CD4-positive, alpha-beta memory T cell (primary cell): Measurements from ENCODE around the gene LSS. TPM values are rescaled to one million over a fixed set of nuclear protein-coding genes. Genes with fewer than 3 reads are reported as not detected.

Experiments used
- CTCF ChIA-PET: fragments of 350-600 bp; sonication (Branson Sonifier 250); formaldehyde crosslinking; loops from one replicate; lab custom pipeline; 2021; ENCODE audit warnings: inconsistent platforms; ENCODE audit not compliant: partially characterized antibody; lab: Charles Lee
- POLR2A ChIA-PET: fragments of 350-600 bp; sonication (Branson Sonifier 250); formaldehyde crosslinking; loops from one replicate; lab custom pipeline; 2021; ENCODE audit not compliant: partially characterized antibody; lab: Charles Lee
- DNase-seq, 5 donors: peaks; one replicate each; pipeline versions ENCODE4 v3.0.0 to v3.0.0-alpha.2; 2020 to 2022; ENCODE audit warnings: mixed read lengths in 1 of 5
- H3K27ac ChIP-seq: one replicate; pipeline ENCODE4 v1.7.0; 2013; ENCODE audit warnings: low read depth, low read length
- H3K27me3 ChIP-seq: 2 replicates; pipeline ENCODE4 v1.7.0; 2013; ENCODE audit warnings: mild to moderate bottlenecking, low read length, moderate library complexity; ENCODE audit not compliant: insufficient read depth
- H3K36me3 ChIP-seq: 2 replicates; pipeline ENCODE4 v1.7.0; 2013; ENCODE audit warnings: mild to moderate bottlenecking, low read length, moderate library complexity; ENCODE audit not compliant: insufficient read depth
- H3K4me1 ChIP-seq: 2 replicates; pipeline ENCODE4 v1.7.0; 2013; ENCODE audit warnings: mild to moderate bottlenecking, low read length, moderate library complexity; ENCODE audit not compliant: insufficient read depth
- H3K4me3 ChIP-seq, 2 donors: one replicate each; pipeline ENCODE4 v1.7.0; 2013; ENCODE audit warnings: low read length in 2 of 2, mild to moderate bottlenecking in 1 of 2
- H3K9me3 ChIP-seq, 2 donors: one replicate each; pipeline ENCODE4 v1.7.0; 2013; ENCODE audit warnings: low read length in 2 of 2, control low read depth in 1 of 2; ENCODE audit not compliant: control insufficient read depth in 1 of 2
- H3K27ac Mint-ChIP-seq, 7 donors: one replicate each; pipeline ENCODE4 v1.8.0; 2020 to 2021; ENCODE audit warnings: mixed read lengths in 7 of 7, mild to moderate bottlenecking in 6 of 7, inconsistent platforms in 3 of 7, moderate library complexity in 3 of 7
- H3K27me3 Mint-ChIP-seq, 2 donors: one replicate each; pipeline ENCODE4 v1.8.0; 2020 to 2021; ENCODE audit warnings: mixed read lengths in 2 of 2
- H3K36me3 Mint-ChIP-seq, 2 donors: one replicate each; pipeline ENCODE4 v1.8.0; 2020 to 2021; ENCODE audit warnings: mixed read lengths in 2 of 2, inconsistent platforms in 1 of 2, mild to moderate bottlenecking in 1 of 2
- H3K4me1 Mint-ChIP-seq, 4 donors: one replicate each; pipeline ENCODE4 v1.8.0; 2020 to 2021; ENCODE audit warnings: mixed read lengths in 4 of 4, mild to moderate bottlenecking in 1 of 4
- H3K4me3 Mint-ChIP-seq, 8 donors: one replicate each; pipeline ENCODE4 v1.8.0; 2020 to 2021; ENCODE audit warnings: mixed read lengths in 8 of 8, mild to moderate bottlenecking in 7 of 8, moderate library complexity in 6 of 8, inconsistent platforms in 3 of 8
- H3K9me3 Mint-ChIP-seq, 8 donors: one replicate each; pipeline ENCODE4 v1.8.0; 2020 to 2021; ENCODE audit warnings: mixed read lengths in 8 of 8, mild to moderate bottlenecking in 5 of 8, inconsistent platforms in 3 of 8, moderate library complexity in 1 of 8
- intact Hi-C: fragments of 100-400 bp; cut with micrococcal nuclease; formaldehyde crosslinking; loops from one replicate; pipeline ENCODE4 v1.15.1; 2023
- polyA plus RNA-seq, 2 donors: library from polyadenylated mRNA; unstranded; fragments of 300-500 nt; fragmentation: Illumina TruSeq; gene quantifications; one replicate each; pipeline ENCODE4 v1.2.3, GENCODE V29; 2021
- total RNA-seq, 2 experiments: library from RNA; stranded (reverse); gene quantifications; one replicate each; pipeline ENCODE4 v1.2.3, GENCODE V29; 2021

Gene LSS
- total and polyA plus RNA-seq, 4 experiments from 2014 or later: 15.3 to 54.5 (median 35.1) TPM

DNA sequence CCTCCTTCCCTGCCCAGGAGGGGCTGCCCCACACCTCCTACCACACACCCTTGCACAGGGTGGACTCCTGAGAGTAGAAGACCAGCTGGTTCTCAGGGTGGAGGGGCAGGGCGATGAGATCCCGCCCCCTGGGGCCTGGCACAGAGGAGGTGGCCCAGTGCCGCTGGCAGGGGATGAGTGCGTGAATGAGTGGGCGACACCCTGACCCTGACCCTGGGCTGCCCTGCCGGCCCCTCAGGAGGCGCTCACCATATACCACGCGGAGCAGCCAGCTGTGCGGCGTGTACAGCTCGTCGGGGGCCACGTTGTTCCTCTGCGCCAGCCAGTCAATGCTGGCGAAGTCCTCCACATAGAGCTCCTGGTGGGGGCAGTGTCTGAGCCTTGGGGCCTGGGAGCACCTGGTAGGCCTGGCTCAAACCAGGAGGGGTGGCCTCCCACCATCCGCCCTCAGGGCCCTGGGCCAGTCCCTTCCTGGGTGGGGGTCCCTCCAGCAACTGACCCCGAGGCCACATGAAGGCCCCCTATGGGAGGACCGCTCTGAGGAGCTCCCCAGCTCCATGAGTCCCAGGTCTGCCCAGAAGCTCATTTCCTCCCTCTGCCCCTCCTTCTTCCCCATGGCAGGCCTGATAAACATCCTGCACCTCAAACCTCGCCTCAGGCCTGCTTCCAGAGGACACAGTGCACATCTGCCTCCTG, 13.0 kb downstream of the LSS start:
- no peaks in the 10 kb centered on the region for H3K27me3 ChIP-seq
- no peak overlapping the region for H3K4me3 Mint-ChIP-seq
- intact Hi-C loops: no loop called here
- H3K27me3 Mint-ChIP-seq: no peaks in the 10 kb centered on the region
- no peak for DNase-seq
- H3K36me3 Mint-ChIP-seq: peaks cover 5 to 19% of the 10 kb centered on the region in 2 donors
- H3K9me3 ChIP-seq: no peaks in the 10 kb centered on the region
- no peak overlapping the region for H3K27ac Mint-ChIP-seq
- peaks cover 0 to 3% (median 0%) of the 10 kb centered on the region in 4 donors for H3K4me1 Mint-ChIP-seq
- H3K4me3 ChIP-seq: no peak overlapping the region
- H3K27ac ChIP-seq: no peak overlapping the region
- H3K36me3 ChIP-seq: no peaks in the 10 kb centered on the region
- CTCF ChIA-PET: no interaction called here
- peaks cover 0 to under 1% (median 0%) of the 10 kb centered on the region in 8 donors for H3K9me3 Mint-ChIP-seq
- POLR2A ChIA-PET: no interaction called here
- no peaks in the 10 kb centered on the region for H3K4me1 ChIP-seq

DNA sequence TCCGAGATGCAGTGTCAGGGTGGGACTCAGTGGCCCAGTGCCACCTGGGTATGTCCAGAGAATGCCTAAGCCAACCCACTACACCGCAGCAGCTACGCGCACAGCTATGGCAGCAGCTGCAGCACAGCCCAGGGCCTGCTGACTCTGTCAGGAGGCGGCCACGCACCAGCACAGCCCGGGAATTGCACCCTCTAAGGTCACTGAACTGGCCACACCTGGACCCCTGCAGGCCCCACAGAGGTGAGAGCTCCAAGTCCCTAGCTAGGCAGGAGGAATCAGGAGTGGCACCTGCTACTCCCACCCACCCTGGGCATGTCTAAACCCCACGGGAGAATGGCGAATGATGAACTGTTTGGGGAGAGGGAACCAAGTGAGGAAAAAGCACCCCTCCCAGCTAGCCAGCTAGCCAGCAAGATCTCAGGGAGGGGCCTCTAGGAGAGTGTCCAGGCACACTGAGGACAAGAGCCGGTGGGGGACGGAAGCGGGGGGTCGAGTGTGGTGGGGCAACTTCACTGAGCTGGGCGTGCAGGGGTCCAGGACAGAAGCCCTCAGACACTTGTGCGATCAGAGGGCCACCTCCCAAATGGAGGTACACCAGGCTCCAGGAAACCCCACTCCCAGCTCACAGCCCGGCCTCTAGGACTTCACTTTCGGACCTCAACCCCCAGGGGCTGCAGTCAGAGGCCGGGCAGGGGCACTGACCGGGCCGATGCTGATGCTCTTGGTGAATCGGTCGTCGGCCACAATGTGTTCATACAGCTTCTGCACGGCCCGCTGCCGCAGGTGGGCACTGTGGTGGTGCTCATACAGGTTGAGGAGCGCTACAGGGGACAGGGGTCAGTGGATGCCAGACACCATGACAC, 13.9 kb downstream of the LSS start:
- intact Hi-C loops: no loop called here
- H3K4me3 Mint-ChIP-seq: no peak overlapping the region
- H3K27ac Mint-ChIP-seq: peak overlapping the region in 1 of 7 donors; percentile 19
- H3K9me3 Mint-ChIP-seq: no peaks in the 10 kb centered on the region
- Histone ChIP-seq H3K27ac (no peak overlapping the region), H3K36me3 (no peaks in the 10 kb centered on the region), H3K4me1 (no peaks in the 10 kb centered on the region), H3K27me3 (no peaks in the 10 kb centered on the region), H3K4me3 (no peak overlapping the region), H3K9me3 (no peaks in the 10 kb centered on the region)
- H3K36me3 Mint-ChIP-seq: peaks cover 0 to 20% of the 10 kb centered on the region in 2 donors
- H3K27me3 Mint-ChIP-seq: no peaks in the 10 kb centered on the region
- ChIA-PET POLR2A (no interaction called here), CTCF (no interaction called here)
- peaks cover 0 to 1% (median 0%) of the 10 kb centered on the region in 4 donors for H3K4me1 Mint-ChIP-seq
- DNase-seq: no peak

- POLR2A ChIA-PET: no interaction called here
- H3K27me3 ChIP-seq: no peaks in the 10 kb centered on the region
- DNase-seq: no peak
- no peaks in the 10 kb centered on the region for H3K36me3 ChIP-seq
- Mint-ChIP-seq H3K27me3 (no peaks in the 10 kb centered on the region), H3K4me3 (no peak overlapping the region), H3K4me1 (no peaks in the 10 kb centered on the region), H3K27ac (peak overlapping the region in 2 of 7 donors; percentile 51 to 78), H3K36me3 (peaks cover 0 to 23% of the 10 kb centered on the region in 2 donors), H3K9me3 (no peaks in the 10 kb centered on the region)
- no peaks in the 10 kb centered on the region for H3K9me3 ChIP-seq
- H3K4me3 ChIP-seq: no peak overlapping the region
- H3K4me1 ChIP-seq: no peaks in the 10 kb centered on the region
- intact Hi-C loops: no loop called here
- H3K27ac ChIP-seq: no peak overlapping the region
- CTCF ChIA-PET: no interaction called here
Measured at GRCh38 chr21:46213620-46214286, 14.8 kb downstream of the LSS start.

GRCh38 chr21:46212721-46213484, 15.7 kb downstream of the LSS start:
- H3K27me3 ChIP-seq: no peaks in the 10 kb centered on the region
- H3K9me3 ChIP-seq: no peaks in the 10 kb centered on the region
- Mint-ChIP-seq H3K27me3 (no peaks in the 10 kb centered on the region), H3K9me3 (no peaks in the 10 kb centered on the region), H3K4me1 (no peaks in the 10 kb centered on the region), H3K36me3 (peaks cover 0 to 29% of the 10 kb centered on the region in 2 donors), H3K4me3 (no peak overlapping the region), H3K27ac (peak overlapping the region in 1 of 7 donors; percentile 64)
- H3K4me1 ChIP-seq: no peaks in the 10 kb centered on the region
- H3K4me3 ChIP-seq: no peak overlapping the region
- ChIA-PET CTCF (no interaction called here), POLR2A (no interaction called here)
- H3K36me3 ChIP-seq: no peaks in the 10 kb centered on the region
- no peak overlapping the region for H3K27ac ChIP-seq
- DNase-seq: no peak
- intact Hi-C loops: no loop called here

DNA sequence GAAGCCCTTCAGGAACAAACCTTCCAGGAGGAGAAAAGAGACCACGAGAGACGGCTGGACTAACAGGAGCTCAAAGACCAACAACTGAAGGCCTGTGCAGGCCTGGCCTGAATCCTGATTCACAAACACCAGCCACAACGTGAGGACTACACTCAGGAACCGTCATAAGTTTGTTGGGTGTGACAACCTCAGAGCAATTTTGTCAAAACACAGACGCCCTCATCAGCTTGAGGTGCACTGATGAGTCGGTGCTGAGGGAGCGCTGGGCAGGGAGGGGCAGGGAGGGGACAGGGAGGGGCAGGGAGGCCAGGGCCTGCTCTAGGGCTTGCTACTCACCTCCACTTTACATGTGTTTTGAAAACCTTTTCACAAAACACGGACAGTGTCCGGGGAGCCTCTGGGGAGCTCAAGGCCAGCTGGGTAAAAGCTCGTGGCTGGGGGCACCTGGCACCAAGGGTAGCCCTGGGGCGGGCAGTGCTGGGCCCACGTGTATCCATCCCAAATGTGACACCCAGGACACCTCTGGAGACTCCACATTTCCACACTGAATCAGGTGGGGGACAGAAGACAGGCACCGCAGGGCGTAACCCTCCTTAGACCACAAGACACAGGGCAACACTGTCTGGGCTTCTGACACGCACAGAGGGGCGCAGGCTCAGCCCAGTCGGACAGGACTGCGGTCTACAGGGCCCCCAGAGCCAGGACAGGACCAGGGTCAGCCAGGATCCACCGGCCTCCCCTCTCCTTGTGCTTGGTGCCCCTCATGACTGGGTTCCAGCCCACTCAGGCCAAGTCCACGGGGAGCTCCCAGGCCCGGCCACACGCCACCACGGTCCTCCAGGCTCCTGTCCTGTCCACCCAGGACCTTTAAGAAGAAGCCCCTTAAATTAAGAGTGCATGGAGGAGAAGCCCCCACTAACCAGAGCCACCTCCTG, 16.5 kb downstream of the LSS start:
- intact Hi-C loops: no loop called here
- peak overlapping the region in 1 of 7 donors; percentile 22 for H3K27ac Mint-ChIP-seq
- no peaks in the 10 kb centered on the region for H3K4me1 ChIP-seq
- H3K9me3 Mint-ChIP-seq: no peaks in the 10 kb centered on the region
- ChIA-PET POLR2A (no interaction called here), CTCF (no interaction called here)
- no peak overlapping the region for H3K4me3 ChIP-seq
- H3K9me3 ChIP-seq: no peaks in the 10 kb centered on the region
- no peak overlapping the region for H3K4me3 Mint-ChIP-seq
- H3K27me3 Mint-ChIP-seq: no peaks in the 10 kb centered on the region
- H3K4me1 Mint-ChIP-seq: no peaks in the 10 kb centered on the region
- H3K27ac ChIP-seq: no peak overlapping the region
- H3K36me3 ChIP-seq: peaks cover 5% of the 10 kb centered on the region
- no peaks in the 10 kb centered on the region for H3K27me3 ChIP-seq
- H3K36me3 Mint-ChIP-seq: peaks cover 0 to 32% of the 10 kb centered on the region in 2 donors
- DNase-seq: no peak

- CTCF ChIA-PET: no interaction called here
Measured at GRCh38 chr21:46211376-46211775, 17.2 kb downstream of the LSS start.

More at GRCh38 chr21:46211376-46211775, 17.2 kb downstream of the LSS start:
- Histone ChIP-seq H3K36me3 (peaks cover 12% of the 10 kb centered on the region), H3K9me3 (no peaks in the 10 kb centered on the region), H3K4me1 (no peaks in the 10 kb centered on the region), H3K27me3 (no peaks in the 10 kb centered on the region), H3K27ac (no peak overlapping the region), H3K4me3 (no peak overlapping the region)
- intact Hi-C loops: no loop called here
- Mint-ChIP-seq H3K4me3 (no peak overlapping the region), H3K27ac (peak overlapping the region in 2 of 7 donors; percentile 22 to 23), H3K4me1 (no peaks in the 10 kb centered on the region), H3K9me3 (no peaks in the 10 kb centered on the region), H3K27me3 (no peaks in the 10 kb centered on the region), H3K36me3 (peaks cover 0 to 34% of the 10 kb centered on the region in 2 donors)
- POLR2A ChIA-PET: no interaction called here
- no peak for DNase-seq
